ENCODE data around the gene PNLIP.

Gene PNLIP

GRCh38 chr10:116574797-116575196 is 29.1 kb downstream of the PNLIP start:
- DNase-seq (ENCODE audit: low read depth in 2 of 3, low spot score in 2 of 3) = no peak

GRCh38 chr10:116587878-116588591 is 42.3 kb downstream of the PNLIP start:
- no peak for DNase-seq (ENCODE audit: low read depth in 2 of 3, low spot score in 2 of 3)

DNA sequence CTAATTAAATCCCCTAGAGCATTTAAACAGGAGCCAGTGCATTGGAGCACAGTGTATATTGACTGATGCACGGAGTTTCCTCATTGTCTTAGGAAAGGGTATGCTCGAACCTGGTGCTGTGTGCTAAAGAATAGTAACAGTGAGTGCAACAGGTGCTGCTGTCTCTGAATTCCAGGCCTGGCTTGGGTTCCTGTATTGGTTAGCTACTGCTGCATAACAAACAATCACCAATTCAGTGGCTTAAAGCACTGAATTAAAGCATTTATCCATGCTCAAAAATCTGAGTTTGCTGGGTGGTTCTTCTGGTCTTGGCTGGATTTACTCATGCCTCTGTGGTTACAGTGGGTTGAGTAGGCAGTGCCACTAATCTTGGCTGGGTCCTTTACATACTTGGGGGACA is 43.3 kb downstream of the PNLIP start:
- no peak for DNase-seq (ENCODE audit: low read depth in 2 of 3, low spot score in 2 of 3)

DNA sequence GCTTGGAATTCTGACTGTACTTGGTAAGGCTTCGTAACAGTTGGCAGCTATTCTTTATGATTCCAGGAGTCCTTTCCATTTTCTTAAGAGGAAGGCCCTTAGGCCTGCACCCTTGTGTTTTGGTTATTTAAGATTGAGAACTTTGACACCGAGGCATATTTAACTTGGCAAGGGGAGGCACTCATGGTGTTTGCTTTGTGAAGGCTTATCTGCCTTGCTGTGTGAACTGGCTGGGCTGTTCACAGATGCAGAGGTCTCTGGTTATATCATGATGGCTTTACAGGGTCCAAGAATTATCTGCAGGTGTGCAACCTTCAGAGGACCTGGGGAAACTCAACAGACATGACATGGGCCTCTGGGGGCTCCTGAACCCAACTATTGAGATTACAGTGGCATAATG is 44.2 kb downstream of the PNLIP start:
- DNase-seq (ENCODE audit: low read depth in 2 of 3, low spot score in 2 of 3) = no peak

DNA sequence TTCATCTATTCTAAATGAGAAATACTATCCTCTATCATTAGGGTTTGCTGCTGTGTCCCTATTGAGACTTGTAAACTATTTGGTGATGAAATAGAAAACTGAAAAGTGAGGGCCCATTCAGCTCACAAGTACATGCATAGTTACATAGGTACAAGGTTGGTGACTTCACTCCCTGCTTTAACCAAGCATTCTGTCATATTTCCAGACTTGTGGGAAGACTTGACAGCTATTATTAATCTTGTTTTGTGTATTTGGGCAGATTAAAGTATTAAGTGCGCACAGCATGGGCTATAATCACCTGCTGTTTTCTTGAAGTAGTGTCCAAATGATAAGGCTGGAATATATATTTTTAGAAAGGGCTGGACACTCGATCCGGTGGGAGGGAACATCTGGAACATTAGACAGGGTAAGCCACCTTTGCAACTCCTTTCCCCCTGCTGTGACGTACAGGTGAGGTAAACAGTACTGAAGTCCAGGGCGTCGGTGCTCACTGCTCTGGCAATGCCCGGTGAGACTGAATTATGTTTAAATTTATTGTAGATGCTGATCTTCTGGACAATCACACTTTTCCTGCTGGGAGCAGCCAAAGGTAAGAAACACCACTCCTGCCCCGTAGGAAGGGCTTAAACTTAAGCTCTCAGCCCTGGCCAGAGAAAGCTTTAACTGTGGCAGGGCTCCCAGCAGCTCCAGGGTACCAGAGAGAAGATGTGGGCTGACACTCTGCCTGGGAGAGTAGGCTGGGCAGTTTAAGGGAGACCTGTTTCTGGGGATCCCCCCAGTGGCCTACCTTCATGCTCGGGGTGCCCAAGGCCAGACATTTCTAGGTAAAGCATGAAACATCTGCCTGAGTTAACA is 45.1 kb downstream of the PNLIP start, which contains the start of gene PNLIPRP1:
Gene PNLIPRP1, plus strand, starts transcription at position 370 of the 855 bp plus-strand sequence. Its CDS starts 171 bp downstream, at position 541.
- DNase-seq (ENCODE audit: low read depth in 2 of 3, low spot score in 2 of 3) = no peak

GRCh38 chr10:116593139-116593740 is 47.5 kb downstream of the PNLIP start:
- no peak for DNase-seq (ENCODE audit: low read depth in 2 of 3, low spot score in 2 of 3)

DNA sequence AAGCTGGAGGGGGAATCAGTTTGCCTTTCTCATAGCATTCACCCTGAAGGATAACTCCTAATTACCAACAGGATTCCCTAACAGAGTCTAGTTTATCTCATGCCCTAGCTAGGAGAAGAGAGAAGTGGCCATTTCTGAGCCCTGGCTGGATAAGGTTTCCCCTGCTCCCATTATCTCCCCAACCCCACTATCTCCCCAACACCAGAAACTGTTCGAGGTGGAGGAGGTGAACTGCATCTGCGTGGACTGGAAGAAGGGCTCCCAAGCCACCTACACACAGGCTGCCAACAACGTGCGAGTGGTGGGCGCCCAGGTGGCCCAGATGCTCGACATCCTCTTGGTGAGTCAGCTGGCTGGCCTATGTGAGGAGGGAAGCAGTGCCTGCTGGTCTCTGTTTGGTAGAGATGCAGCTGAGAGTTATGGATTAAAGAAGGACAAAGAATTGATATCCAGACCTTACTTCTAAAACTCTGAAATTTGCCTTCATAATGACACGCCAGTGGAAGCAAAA is 48.8 kb downstream of the PNLIP start:
- no peak for DNase-seq (ENCODE audit: low read depth in 2 of 3, low spot score in 2 of 3)

- DNase-seq (ENCODE audit: low read depth in 2 of 3, low spot score in 2 of 3) = no peak
Observed at GRCh38 chr10:116596062-116596461, 50.3 kb downstream of the PNLIP start.

GRCh38 chr10:116597543-116597942 is 51.8 kb downstream of the PNLIP start:
- no peak for DNase-seq (ENCODE audit: low read depth in 2 of 3, low spot score in 2 of 3)

- no peak for DNase-seq (ENCODE audit: low read depth in 2 of 3, low spot score in 2 of 3)
Observed at GRCh38 chr10:116598329-116598728, 52.6 kb downstream of the PNLIP start.

DNA sequence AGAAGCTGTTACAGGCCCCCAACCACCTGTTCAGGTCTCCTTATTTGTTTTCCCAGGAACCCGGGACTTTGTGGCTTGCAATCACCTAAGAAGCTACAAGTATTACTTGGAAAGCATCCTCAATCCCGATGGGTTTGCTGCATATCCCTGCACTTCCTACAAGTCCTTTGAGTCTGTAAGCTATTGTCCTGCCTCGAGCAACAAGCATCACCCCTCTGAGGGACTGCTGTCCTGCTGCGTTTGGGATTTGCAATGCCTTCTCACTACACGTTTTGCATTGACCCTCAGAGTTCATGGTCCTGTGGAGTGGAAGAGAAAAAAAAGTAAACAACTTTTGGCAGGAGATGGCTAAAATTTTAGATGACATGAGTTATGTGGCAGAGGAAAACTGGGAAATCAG is 54.3 kb downstream of the PNLIP start:
- DNase-seq (ENCODE audit: low read depth in 2 of 3, low spot score in 2 of 3) = no peak

- DNase-seq (ENCODE audit: low read depth in 2 of 3, low spot score in 2 of 3) = no peak
Observed at GRCh38 chr10:116602648-116603400, 57.1 kb downstream of the PNLIP start.

GRCh38 chr10:116606061-116606483 is 60.3 kb downstream of the PNLIP start:
- no peak for DNase-seq (ENCODE audit: low read depth in 2 of 3, low spot score in 2 of 3)

DNA sequence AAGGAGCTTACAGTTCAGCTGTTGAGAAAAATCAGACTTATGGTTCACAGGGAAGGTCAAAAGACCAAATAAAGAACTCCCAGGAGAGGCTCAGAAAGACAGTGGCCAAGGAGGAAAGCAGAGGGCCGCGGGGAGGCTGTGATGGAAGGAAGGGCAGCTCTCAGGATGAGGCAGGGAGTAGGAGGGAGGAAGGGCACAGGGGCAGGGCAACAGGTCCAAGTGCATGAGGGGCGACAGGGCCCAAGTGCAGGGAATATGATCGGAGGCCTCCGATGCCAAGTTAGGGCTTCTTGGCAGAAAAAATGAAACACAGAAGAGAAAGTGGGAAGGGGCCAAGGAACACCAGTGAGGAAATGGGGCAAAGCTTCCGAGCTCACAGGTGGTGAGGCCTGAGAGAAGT is 61.6 kb downstream of the PNLIP start:
- no peak for DNase-seq (ENCODE audit: low read depth in 2 of 3, low spot score in 2 of 3)

GRCh38 chr10:116608686-116609594 is 63.2 kb downstream of the PNLIP start:
- no peak for DNase-seq (ENCODE audit: low read depth in 2 of 3, low spot score in 2 of 3)

GRCh38 chr10:116610443-116611152 is 64.9 kb downstream of the PNLIP start:
- no peak for DNase-seq (ENCODE audit: low read depth in 2 of 3, low spot score in 2 of 3)

- no peak for DNase-seq (ENCODE audit: low read depth in 2 of 3, low spot score in 2 of 3)
Observed at GRCh38 chr10:116611153-116611545, 65.4 kb downstream of the PNLIP start.

DNA sequence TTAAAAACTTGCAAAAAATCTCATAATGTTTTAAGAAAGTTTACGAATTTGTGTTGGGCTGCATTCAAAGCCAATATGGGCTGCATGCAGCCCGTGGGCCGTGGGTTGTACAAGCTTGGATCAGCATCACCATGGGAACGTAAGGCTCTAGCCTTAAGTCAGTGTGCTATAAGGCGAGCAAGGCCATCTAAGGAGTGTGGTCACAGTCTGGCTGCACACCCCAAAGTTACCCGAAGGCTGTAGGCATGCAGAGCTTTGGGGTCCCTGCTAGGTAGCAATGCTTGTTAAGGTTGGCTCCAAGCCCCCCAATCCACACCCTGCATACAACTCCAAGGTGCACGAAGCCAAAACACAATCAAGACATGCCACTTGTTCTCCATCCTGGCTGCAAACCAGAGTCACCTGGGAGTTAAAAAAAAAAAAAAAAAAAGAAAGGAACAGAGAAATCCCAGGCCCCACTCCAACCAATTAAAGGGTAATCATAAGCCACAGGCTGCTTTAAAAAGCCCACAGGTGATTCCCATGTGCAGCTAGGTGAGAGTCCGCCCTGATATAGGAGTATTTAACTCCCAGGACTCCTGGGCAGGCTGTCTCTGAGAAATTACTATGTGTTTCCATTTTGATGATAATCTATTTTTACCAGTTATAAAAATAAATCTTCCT is 66.5 kb downstream of the PNLIP start:
- no peak for DNase-seq (ENCODE audit: low read depth in 2 of 3, low spot score in 2 of 3)

DNA sequence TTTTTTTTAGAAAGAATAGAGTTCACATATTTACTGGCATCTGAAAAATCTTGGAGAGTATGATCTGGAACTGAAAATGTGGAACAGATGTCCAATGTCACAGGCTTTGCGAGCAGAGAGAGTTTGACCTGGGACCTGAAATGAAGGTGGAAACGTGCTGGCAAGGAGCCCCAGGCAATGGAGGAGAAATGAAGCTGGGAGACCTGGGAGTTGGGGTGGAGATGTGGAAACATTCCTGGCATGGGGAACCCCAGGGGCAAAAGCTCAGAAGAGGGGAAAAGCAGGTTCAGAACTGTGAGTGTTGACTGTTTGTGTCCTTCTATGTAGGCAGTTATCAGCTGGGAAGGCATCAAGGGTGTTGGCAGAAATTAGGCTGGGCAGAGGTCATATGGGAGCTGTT is 67.7 kb downstream of the PNLIP start:
- no peak for DNase-seq (ENCODE audit: low read depth in 2 of 3, low spot score in 2 of 3)

Data from activated CD8-positive, alpha-beta memory T cell treated with anti-CD3 and anti-CD28 coated beads for 48 hours (primary cell).